ENCODE data around the gene LARP7.
A peak's percentile ranks its signal among the peaks of the same experiment; 100 is the strongest.
"Not testable (repeated sequence)": the region's sequence is repeated elsewhere in the genome, so short reads cannot be mapped to it uniquely, and the experiment has no call there.

Gene LARP7

GRCh38 chr4:112636688-112637551, at the start of gene LARP7, which contains the start of gene ZGRF1:
TSS of gene LARP7 (plus strand) at chr4:112637143. CDS start at chr4:112644670, 7,527 bp downstream.
TSS of gene ZGRF1 (minus strand) at chr4:112636909. CDS start at chr4:112633176, 3,733 bp downstream.
- DNase-seq (ENCODE audit: low spot score), result peak; percentile 95

- DNase-seq (ENCODE audit: low spot score), result peak; percentile 13
Measured at GRCh38 chr4:112589206-112589605, 47.7 kb upstream of the LARP7 start.

GRCh38 chr4:112591593-112591992, 45.4 kb upstream of the LARP7 start:
- no peak for DNase-seq (ENCODE audit: low spot score)

- no peak for DNase-seq (ENCODE audit: low spot score)
Measured at GRCh38 chr4:112592717-112593116, 44.2 kb upstream of the LARP7 start.

- no peak for DNase-seq (ENCODE audit: low spot score)
Measured at GRCh38 chr4:112593438-112594133, 43.4 kb upstream of the LARP7 start.

GRCh38 chr4:112594993-112595392, 42.0 kb upstream of the LARP7 start:
- DNase-seq (ENCODE audit: low spot score), result no peak

- peak; percentile 83 for DNase-seq (ENCODE audit: low spot score)
Measured at GRCh38 chr4:112604589-112604988, 32.4 kb upstream of the LARP7 start.

GRCh38 chr4:112612814-112613213, 24.1 kb upstream of the LARP7 start:
- DNase-seq (ENCODE audit: low spot score), result not testable (repeated sequence)

- DNase-seq (ENCODE audit: low spot score), result no peak
Measured at GRCh38 chr4:112616984-112617383, 20.0 kb upstream of the LARP7 start.

- no peak for DNase-seq (ENCODE audit: low spot score)
Measured at GRCh38 chr4:112626228-112626627, 10.7 kb upstream of the LARP7 start.

GRCh38 chr4:112633477-112634235, 3.3 kb upstream of the LARP7 start:
- peak; percentile 39 for DNase-seq (ENCODE audit: low spot score)

GRCh38 chr4:112637552-112637866, 566 bp downstream of the LARP7 start:
- DNase-seq (ENCODE audit: low spot score), result no peak

- DNase-seq (ENCODE audit: low spot score), result no peak
Measured at GRCh38 chr4:112642526-112642925, 5.6 kb downstream of the LARP7 start.

GRCh38 chr4:112644595-112645535, 7.9 kb downstream of the LARP7 start:
- not testable (repeated sequence) for DNase-seq (ENCODE audit: low spot score)

- no peak for DNase-seq (ENCODE audit: low spot score)
Measured at GRCh38 chr4:112645541-112646329, 8.8 kb downstream of the LARP7 start.

- no peak for DNase-seq (ENCODE audit: low spot score)
Measured at GRCh38 chr4:112646632-112647537, 9.9 kb downstream of the LARP7 start.

GRCh38 chr4:112647785-112648184, 10.8 kb downstream of the LARP7 start:
- DNase-seq (ENCODE audit: low spot score), result no peak

- DNase-seq (ENCODE audit: low spot score), result no peak
Measured at GRCh38 chr4:112648263-112649054, 11.5 kb downstream of the LARP7 start.

GRCh38 chr4:112649055-112649408, 12.1 kb downstream of the LARP7 start:
- DNase-seq (ENCODE audit: low spot score), result no peak
